Prostate gland (tissue), 2 donors: ENCODE measurements around the gene SCAANT1.

Source experiments
- POLR2AphosphoS5 ChIP-seq: sonication (generic); formaldehyde crosslinking; IDR thresholded peaks from one replicate; pipeline ENCODE4 v1.6.1; 2017; ENCODE audit warnings: antibody characterized with exemption
- TF ChIP-seq, protein P1 (sequence below), 4 experiments: fragments of 200-600 bp in 2 of 4; fragments of 450-650 bp in 2 of 4; sonication (generic) in 2 of 4; IDR thresholded peaks; 1 replicate in 3 of 4; 2 replicates in 1 of 4; pipeline ENCODE4 v1.5.1; 2016 to 2019; ENCODE audit warnings: antibody characterized with exemption in 4 of 4, mild to moderate bottlenecking in 2 of 4, moderate library complexity in 2 of 4

- TF ChIP-seq, protein P1, sequence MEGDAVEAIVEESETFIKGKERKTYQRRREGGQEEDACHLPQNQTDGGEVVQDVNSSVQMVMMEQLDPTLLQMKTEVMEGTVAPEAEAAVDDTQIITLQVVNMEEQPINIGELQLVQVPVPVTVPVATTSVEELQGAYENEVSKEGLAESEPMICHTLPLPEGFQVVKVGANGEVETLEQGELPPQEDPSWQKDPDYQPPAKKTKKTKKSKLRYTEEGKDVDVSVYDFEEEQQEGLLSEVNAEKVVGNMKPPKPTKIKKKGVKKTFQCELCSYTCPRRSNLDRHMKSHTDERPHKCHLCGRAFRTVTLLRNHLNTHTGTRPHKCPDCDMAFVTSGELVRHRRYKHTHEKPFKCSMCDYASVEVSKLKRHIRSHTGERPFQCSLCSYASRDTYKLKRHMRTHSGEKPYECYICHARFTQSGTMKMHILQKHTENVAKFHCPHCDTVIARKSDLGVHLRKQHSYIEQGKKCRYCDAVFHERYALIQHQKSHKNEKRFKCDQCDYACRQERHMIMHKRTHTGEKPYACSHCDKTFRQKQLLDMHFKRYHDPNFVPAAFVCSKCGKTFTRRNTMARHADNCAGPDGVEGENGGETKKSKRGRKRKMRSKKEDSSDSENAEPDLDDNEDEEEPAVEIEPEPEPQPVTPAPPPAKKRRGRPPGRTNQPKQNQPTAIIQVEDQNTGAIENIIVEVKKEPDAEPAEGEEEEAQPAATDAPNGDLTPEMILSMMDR (IDR thresholded peaks at IDR 0.05): no peak
- TF ChIP-seq POLR2AphosphoS5: no peak
Measured at GRCh38 chr3:63874769-63875168, 37.4 kb downstream of the SCAANT1 start.
